ENCODE measurements around the gene CYGB.

- TF ChIP-seq CTCF (IDR thresholded peaks at IDR 0.05; ENCODE audit: low read depth, low read length, poor library complexity, severe bottlenecking) (no peak), EZH2phosphoT487 (IDR thresholded peaks at IDR 0.05; ENCODE audit: borderline replicate concordance, low read length) (no peak)
These were observed 29.1 kb upstream of the CYGB start for GRCh38 chr17:76566613-76566943.

Measured in DOHH2 (cell line).